ENCODE measurements around the gene FOXP1. TPM values are rescaled to one million over a fixed set of nuclear protein-coding genes. Genes with fewer than 3 reads are reported as not detected.

Gene FOXP1
- polyA plus RNA-seq, 1 donor (not counting 4 experiments of a cell fraction or from before 2014, with no cell fraction given), result 14.6 TPM

DNA sequence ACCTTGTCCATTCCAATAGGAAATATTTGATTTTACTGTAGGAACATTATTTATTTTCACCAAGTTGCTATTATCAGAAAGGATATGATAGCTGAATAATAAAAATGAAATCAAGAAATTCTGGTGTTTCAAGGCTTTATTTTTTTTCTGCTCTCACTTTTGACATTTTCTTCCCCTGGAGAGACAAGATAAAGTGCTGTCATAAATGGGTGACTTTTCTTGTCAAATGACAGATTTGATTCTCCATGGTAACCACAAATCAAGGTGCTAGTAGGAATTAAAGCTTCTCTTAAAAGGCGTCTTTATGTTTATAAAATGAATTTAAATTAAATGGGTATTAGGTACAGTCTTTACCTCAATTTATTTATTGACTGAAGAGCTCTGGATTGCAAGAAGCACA lies 124.6 kb downstream of the FOXP1 start:
- no peak overlapping the region for H2AFZ ChIP-seq (ENCODE audit: control insufficient read depth, low read length)
- no peak overlapping the region for H3K27ac ChIP-seq (ENCODE audit: control insufficient read depth, insufficient read depth, low read length)
- DNase-seq (ENCODE audit: low read depth, low spot score) (no peak), FAIRE-seq (no peak)
- H3K36me3 ChIP-seq (ENCODE audit: control insufficient read depth in 2 of 2, extremely low read depth in 1 of 2, insufficient read depth in 2 of 2, low read length in 2 of 2), result no peaks in the 10 kb centered on the region
- H3K4me2 ChIP-seq (ENCODE audit: control insufficient read depth, extremely low read depth, insufficient read depth, low read depth, low read length), result no peak overlapping the region
- peaks cover 13% of the 10 kb centered on the region for H3K4me1 ChIP-seq (ENCODE audit: control insufficient read depth, extremely low read depth, insufficient read depth, low read length)
- dilution Hi-C loops (cut with MboI; ENCODE audit: extremely low pct_ligation_motif_present, low sequenced_read_pairs), result no loop called here
- no peaks in the 10 kb centered on the region for H3K9me1 ChIP-seq (ENCODE audit: control insufficient read depth, extremely low read depth, insufficient read depth, low read length)
- no peak overlapping the region for H3K9ac ChIP-seq (ENCODE audit: control insufficient read depth, extremely low read depth, insufficient read depth, low read length)
- no peaks in the 10 kb centered on the region for H3K79me2 ChIP-seq (ENCODE audit: control insufficient read depth, insufficient read depth, low read length)
- no peak overlapping the region for H3K4me3 ChIP-seq (ENCODE audit: control insufficient read depth in 2 of 3, extremely low read depth in 1 of 3, insufficient read depth in 2 of 3, low read depth in 1 of 3, low read length in 3 of 3)
- H3K9me3 ChIP-seq (ENCODE audit: control insufficient read depth, low read depth, low read length), result no peaks in the 10 kb centered on the region
- no peak for TF ChIP-seq EZH2 (IDR thresholded peaks at IDR 0.05; ENCODE audit: low read length)
- TF ChIP-seq, protein P1, sequence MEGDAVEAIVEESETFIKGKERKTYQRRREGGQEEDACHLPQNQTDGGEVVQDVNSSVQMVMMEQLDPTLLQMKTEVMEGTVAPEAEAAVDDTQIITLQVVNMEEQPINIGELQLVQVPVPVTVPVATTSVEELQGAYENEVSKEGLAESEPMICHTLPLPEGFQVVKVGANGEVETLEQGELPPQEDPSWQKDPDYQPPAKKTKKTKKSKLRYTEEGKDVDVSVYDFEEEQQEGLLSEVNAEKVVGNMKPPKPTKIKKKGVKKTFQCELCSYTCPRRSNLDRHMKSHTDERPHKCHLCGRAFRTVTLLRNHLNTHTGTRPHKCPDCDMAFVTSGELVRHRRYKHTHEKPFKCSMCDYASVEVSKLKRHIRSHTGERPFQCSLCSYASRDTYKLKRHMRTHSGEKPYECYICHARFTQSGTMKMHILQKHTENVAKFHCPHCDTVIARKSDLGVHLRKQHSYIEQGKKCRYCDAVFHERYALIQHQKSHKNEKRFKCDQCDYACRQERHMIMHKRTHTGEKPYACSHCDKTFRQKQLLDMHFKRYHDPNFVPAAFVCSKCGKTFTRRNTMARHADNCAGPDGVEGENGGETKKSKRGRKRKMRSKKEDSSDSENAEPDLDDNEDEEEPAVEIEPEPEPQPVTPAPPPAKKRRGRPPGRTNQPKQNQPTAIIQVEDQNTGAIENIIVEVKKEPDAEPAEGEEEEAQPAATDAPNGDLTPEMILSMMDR (optimal IDR thresholded peaks at IDR 0.05 in 1 of 3, IDR thresholded peaks at IDR 0.05 in 1 of 3, conservative IDR thresholded peaks at IDR 0.05 in 1 of 3; ENCODE audit: extremely low read depth in 1 of 3, insufficient read depth in 2 of 3, low read length in 3 of 3), result no peak
- H3K27me3 ChIP-seq (ENCODE audit: control insufficient read depth, extremely low read depth, insufficient read depth, low read length), result no peaks in the 10 kb centered on the region
- H4K20me1 ChIP-seq (ENCODE audit: control insufficient read depth, extremely low read depth, insufficient read depth, low read length), result no peaks in the 10 kb centered on the region

DNA sequence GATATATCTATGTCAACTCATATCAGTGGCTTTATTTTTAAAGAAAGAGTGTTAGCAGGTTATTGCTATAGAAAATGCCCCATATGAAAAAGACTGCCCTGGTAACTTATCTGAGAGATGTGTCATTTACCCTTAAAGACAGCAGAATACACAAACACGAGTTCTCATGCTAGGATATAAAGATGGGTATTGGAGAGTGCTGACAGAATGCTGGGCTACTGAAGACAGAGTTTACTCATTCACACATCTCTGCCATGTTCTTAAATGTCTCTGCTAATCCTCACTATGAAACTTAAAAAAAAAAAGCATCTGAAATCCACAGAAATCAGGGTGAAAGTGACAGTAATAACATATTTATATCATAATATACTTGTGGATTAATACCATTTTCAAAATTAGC lies 126.7 kb downstream of the FOXP1 start:
- Histone ChIP-seq H3K4me1 (ENCODE audit: control insufficient read depth, extremely low read depth, insufficient read depth, low read length) (peaks cover 4% of the 10 kb centered on the region), H4K20me1 (ENCODE audit: control insufficient read depth, extremely low read depth, insufficient read depth, low read length) (no peaks in the 10 kb centered on the region), H3K27ac (ENCODE audit: control insufficient read depth, insufficient read depth, low read length) (no peak overlapping the region), H3K27me3 (ENCODE audit: control insufficient read depth, extremely low read depth, insufficient read depth, low read length) (no peaks in the 10 kb centered on the region), H3K9me3 (ENCODE audit: control insufficient read depth, low read depth, low read length) (no peaks in the 10 kb centered on the region), H3K4me3 (ENCODE audit: control insufficient read depth in 2 of 3, extremely low read depth in 1 of 3, insufficient read depth in 2 of 3, low read depth in 1 of 3, low read length in 3 of 3) (no peak overlapping the region), H2AFZ (ENCODE audit: control insufficient read depth, low read length) (no peak overlapping the region), H3K4me2 (ENCODE audit: control insufficient read depth, extremely low read depth, insufficient read depth, low read depth, low read length) (no peak overlapping the region), H3K36me3 (ENCODE audit: control insufficient read depth in 2 of 2, extremely low read depth in 1 of 2, insufficient read depth in 2 of 2, low read length in 2 of 2) (no peaks in the 10 kb centered on the region), H3K9ac (ENCODE audit: control insufficient read depth, extremely low read depth, insufficient read depth, low read length) (no peak overlapping the region), H3K79me2 (ENCODE audit: control insufficient read depth, insufficient read depth, low read length) (no peaks in the 10 kb centered on the region), H3K9me1 (ENCODE audit: control insufficient read depth, extremely low read depth, insufficient read depth, low read length) (no peaks in the 10 kb centered on the region)
- FAIRE-seq, result no peak
- TF ChIP-seq EZH2 (IDR thresholded peaks at IDR 0.05; ENCODE audit: low read length), result no peak
- TF ChIP-seq, protein P1 (optimal IDR thresholded peaks at IDR 0.05 in 1 of 3, IDR thresholded peaks at IDR 0.05 in 1 of 3, conservative IDR thresholded peaks at IDR 0.05 in 1 of 3; ENCODE audit: extremely low read depth in 1 of 3, insufficient read depth in 2 of 3, low read length in 3 of 3), result no peak
- dilution Hi-C loops (cut with MboI; ENCODE audit: extremely low pct_ligation_motif_present, low sequenced_read_pairs), result no loop called here
- DNase-seq (ENCODE audit: low read depth, low spot score), result no peak

All from keratinocyte (primary cell).